ENCODE data around the gene RALGPS1.
A peak's percentile ranks its signal among the peaks of the same experiment; 100 is the strongest.

The RALGPS1 gene

DNA sequence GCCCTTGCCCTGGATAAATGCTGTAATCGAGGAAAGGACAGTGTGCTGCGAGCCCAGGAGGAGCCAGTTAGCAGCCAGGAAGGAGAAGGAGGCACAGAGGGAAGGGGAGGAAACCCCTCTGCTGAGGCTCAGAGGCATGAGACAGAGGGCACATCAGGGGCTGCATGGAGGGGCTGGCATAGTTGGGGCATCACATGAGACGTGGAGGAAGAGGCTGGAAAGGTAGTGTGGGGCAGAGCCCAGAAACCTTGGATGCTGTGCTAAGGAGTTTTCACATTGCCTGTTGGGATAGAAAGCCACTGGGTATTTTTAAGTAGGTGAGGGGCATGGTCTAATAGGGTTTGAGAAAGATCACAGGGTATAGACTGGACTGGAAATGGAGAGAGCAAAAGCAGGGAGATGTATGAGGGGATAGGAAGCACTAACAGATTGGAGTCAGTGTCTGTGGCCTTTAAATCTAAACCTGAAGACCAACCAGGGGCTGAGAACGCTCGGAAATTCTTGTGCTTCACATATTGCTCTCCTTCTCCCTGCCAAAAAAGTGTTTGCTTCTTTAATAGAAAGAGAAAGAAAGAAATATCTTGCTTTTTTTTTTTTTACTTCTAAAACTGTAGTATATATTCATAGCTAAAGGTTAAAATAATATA is 240.9 kb downstream of the RALGPS1 start:
- no peak overlapping the region for H3K4me3 ChIP-seq (ENCODE audit: low read depth, low read length)
- TF ChIP-seq, protein P1, sequence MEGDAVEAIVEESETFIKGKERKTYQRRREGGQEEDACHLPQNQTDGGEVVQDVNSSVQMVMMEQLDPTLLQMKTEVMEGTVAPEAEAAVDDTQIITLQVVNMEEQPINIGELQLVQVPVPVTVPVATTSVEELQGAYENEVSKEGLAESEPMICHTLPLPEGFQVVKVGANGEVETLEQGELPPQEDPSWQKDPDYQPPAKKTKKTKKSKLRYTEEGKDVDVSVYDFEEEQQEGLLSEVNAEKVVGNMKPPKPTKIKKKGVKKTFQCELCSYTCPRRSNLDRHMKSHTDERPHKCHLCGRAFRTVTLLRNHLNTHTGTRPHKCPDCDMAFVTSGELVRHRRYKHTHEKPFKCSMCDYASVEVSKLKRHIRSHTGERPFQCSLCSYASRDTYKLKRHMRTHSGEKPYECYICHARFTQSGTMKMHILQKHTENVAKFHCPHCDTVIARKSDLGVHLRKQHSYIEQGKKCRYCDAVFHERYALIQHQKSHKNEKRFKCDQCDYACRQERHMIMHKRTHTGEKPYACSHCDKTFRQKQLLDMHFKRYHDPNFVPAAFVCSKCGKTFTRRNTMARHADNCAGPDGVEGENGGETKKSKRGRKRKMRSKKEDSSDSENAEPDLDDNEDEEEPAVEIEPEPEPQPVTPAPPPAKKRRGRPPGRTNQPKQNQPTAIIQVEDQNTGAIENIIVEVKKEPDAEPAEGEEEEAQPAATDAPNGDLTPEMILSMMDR (IDR thresholded peaks at IDR 0.05; ENCODE audit: low read depth, low read length) = no peak

DNA sequence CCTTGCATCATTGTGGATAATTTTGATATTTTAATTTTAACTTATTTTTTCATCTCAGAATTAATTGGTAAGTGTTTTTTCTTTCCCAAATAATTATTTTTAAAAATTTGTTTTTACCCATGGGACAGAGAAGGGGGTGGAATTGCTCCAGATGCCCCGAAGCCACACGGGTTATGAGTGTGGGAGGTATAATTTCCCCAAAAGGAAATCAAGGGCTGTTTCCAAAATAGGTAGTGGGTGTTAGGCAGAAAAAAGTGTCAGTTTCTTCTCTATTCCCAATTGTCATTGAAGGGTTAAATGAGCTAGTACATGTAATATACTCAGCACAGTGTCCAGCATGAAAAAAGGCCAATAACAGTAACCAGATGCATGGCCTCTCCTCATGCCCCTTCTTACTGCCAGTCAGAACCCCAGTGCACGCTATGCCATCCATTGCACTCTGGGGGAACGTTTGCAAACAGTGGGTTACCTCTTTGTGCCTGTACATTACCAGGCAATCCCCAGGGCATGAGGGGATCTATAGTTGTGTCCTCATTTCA is 244.3 kb downstream of the RALGPS1 start:
- TF ChIP-seq, protein P1 (IDR thresholded peaks at IDR 0.05; ENCODE audit: low read depth, low read length) = no peak
- H3K4me3 ChIP-seq (ENCODE audit: low read depth, low read length) = no peak overlapping the region

DNA sequence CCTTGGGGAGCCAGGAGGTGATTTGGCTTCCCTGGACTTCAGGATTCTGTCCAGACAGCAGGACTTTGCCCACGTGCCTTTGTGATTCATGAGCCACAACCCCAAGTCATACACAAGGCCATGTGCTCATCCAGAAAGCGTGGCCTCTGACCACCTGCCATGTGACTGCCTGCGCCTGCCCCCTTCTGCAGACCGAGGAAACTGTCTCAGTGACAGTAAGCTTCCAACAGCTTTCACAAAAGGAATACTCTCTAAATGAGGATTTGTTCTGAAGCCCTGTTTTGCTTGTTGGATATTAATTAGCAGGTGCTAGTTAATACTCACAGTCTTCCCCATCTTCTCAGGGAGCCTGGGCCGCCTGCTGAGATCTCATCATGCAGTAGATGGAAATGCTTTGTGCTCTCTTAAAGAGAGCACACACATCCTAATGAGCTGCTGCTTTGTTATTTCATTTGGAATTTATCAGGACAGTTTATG is 244.8 kb downstream of the RALGPS1 start:
- H3K4me3 ChIP-seq (ENCODE audit: low read depth, low read length) = no peak overlapping the region
- TF ChIP-seq, protein P1 (IDR thresholded peaks at IDR 0.05; ENCODE audit: low read depth, low read length) = peak; percentile 26; the same call in 1 of the 2 replicates

DNA sequence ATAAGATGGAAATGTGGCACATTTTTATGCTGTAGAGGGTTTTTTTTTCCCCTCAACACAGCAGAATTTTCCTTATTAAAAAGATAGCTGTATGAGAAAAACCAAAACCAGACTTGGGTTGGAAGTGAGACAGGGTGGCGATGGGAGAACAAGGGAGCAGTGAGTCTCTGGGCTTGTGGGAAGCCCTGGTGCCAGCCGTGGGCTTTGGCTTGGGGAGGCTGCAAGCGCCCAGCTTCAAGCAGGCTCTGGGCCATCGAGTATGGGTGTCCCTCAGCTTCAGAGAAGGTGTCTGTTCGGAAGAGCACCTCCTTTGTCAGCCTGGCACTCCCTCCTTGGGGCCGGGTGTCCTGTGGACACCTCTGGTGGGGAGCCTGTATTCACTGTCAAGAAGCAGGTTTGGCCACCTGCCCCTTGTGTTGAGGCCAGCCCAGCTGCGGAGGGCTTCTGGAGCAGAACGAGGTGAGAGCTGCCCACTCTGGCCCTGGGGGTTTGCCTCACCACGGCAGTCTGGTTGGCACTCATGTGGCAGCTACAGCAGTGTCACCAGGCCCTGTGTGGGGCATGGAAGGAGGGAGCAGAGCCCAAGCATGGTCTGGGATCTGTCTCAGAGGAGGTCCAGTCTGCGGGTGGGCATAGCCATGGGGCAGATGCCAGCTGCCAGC is 245.5 kb downstream of the RALGPS1 start:
- TF ChIP-seq, protein P1 (IDR thresholded peaks at IDR 0.05; ENCODE audit: low read depth, low read length) = no peak
- no peak overlapping the region for H3K4me3 ChIP-seq (ENCODE audit: low read depth, low read length)

DNA sequence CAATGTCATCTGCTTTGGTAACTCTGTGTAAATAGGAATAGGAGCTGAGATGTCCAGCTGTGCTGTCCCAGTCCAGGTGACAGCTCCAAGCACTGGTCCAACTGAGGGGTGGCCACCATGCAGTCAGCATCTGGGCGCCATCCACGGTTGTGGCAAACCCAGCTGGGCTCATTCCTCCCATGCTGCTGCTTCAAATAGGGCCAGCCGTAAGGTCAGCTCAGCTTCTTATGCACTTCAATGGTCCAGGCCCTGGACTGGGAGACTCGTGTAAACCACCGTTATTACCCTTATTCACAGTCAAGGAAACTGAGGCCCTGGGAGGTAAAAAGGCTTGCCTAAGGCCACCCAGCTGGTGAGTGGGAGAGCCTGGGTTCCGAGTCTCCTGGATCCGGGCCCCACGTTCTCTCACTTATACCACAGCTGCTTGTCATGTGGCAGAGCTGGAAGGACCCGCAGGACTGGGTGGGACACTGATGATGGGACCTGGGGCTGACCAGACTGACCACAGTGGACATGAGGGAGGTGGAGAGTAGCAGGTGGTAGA is 246.6 kb downstream of the RALGPS1 start:
- TF ChIP-seq, protein P1 (IDR thresholded peaks at IDR 0.05; ENCODE audit: low read depth, low read length) = no peak
- H3K4me3 ChIP-seq (ENCODE audit: low read depth, low read length) = no peak overlapping the region

DNA sequence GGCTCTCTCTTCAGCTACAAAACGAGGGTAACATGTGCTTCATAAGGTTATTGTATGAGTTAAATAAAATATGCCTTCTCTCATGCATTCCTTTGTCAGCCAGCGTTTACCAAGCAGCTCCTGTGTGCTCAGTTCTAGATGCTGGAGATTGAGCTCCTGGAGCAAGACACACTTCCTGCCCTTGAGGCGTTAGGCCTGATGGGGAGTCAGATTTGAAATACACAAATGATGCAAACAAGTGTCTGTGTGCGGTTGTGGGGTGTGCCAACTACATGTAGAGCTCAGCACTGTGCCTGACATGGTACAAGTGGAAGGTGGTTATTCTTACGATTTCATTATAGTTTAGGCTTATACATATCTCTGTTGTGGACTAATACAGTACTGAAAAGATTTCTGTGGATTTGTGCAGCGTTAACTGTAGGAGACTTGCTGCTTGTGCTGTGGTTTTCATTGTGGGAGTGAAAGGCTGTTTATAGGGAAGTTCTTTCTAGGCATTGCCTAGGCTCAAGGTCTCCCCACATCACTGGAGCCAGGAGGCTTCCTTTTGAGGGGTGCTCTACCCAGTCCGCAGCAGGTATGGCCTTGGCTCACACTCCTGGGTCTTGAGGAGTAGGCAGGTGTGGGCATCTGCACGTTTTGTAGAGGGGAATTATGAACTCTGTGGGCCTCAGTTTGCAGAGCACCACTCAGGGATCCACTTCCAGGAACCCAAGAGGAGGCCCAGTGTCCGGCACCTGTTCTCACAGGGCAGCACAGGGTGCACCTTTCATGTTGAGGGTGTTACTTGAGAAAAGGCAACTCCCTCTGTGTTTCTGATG is 247.7 kb downstream of the RALGPS1 start:
- TF ChIP-seq, protein P1 (IDR thresholded peaks at IDR 0.05; ENCODE audit: low read depth, low read length) = no peak
- H3K4me3 ChIP-seq (ENCODE audit: low read depth, low read length) = no peak overlapping the region

Data from WI38 (cell line).